ENCODE measurements around the gene NKAIN1.

Gene NKAIN1

DNA sequence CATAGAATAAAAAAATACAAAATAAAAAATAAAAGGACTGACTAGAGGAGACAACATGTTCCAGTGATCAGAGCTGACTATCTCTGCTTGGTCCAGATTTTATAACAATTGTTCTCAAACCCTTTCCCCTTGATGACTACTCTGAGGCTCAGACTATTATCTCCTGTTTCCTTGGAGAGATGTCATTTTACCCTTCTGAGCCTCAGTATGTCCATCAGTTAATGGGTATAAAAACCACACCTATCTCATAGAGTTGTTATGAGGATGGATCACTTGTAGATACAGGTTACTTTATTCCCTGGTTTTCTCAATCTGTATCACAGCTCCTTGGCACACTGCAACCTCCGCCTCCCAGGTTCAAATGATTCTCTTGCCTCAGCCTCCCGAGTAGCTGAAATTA lies 7.0 kb downstream of the NKAIN1 start:
- DNase-seq (ENCODE audit: low spot score): no peak

DNA sequence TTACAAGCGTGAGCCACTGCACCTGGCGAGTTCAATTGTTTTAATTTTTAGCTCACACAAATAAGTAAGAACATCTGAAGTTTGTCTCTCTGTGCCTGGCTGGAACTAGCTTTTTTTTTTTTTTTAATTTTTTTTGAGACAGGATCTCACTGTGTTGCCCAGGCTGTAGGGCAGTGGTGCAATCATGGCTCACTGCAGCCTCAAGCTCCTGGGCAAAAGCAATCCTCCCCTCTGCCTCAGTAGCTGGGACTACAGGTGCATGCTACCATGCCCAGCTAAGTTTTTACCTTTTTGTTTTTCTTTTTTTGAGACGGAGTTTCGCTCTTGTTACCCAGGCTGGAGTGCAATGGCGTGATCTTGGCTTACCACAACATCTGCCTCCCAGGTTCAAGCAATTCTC lies 7.9 kb downstream of the NKAIN1 start:
- no peak for DNase-seq (ENCODE audit: low spot score)

DNA sequence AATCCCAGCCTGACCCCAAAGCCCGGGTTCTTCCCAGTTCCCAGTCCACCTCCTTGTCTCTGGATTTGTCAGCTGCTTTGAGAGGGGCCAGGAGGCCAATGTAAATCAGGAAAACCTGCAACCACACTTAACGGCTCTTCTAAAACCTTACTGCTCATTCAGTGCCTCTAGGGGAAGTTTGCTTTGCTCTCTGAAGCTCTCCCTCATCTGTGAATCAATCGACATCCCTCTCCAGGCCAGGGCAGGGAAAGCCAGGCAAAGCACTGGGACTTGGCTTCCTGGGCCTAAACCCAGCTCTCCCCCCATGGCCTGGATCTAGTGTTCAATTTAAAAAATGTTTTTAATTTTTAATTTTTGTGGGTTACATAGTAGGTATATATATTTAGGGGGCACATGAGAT lies 9.3 kb downstream of the NKAIN1 start:
- no peak for DNase-seq (ENCODE audit: low spot score)

DNA sequence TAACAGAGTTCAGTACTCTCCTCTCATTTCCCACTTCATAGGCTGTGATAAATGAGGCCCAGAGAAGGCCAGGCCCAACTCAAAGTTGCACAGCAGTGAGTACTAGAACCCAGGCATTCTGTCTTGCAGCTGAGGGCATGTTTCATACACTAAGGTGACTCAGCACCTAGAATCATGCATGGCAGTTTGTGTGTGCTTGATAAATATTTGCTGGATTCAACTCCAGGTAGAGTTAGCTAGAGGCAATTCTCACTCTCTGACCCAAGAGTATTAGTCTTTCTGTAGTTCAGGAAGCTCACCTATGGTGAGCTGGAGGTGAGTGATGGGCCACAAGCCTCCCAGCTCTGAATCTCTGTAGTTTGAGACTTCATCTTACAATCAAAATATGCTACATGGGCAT lies 10.7 kb downstream of the NKAIN1 start:
- no peak for DNase-seq (ENCODE audit: low spot score)

DNA sequence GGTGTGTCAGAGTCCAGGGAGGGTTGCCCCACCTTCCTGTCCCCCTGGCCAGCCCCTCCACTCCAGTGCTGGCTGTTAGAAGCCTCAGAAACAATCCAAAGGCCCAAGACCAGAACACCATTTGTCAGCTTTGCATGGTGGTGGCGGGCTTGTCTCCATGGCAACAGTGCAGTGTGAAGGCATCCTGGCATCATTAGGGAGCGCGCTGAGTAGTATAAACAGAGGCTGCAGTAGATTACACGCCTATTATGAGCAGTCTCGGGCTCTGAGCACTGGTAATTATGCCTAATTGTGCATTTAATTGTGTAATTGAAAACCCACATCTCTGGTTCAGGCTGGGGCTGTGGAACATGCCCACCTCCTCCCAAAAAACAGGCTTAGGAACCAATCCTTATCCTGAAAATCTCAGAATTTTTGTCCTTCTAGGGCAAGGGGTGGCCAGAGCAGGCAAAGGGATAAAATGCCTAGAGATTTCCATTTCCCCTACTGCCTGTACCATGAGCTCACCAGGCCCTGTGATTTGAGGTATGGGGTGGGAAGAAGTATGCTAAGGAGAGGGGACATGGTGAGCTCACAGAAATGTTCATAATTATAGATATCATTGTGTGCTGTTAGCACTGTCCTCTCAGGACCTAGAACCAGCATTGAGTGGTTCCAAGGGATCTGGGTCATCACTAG lies 11.7 kb downstream of the NKAIN1 start:
- no peak for DNase-seq (ENCODE audit: low spot score)

DNA sequence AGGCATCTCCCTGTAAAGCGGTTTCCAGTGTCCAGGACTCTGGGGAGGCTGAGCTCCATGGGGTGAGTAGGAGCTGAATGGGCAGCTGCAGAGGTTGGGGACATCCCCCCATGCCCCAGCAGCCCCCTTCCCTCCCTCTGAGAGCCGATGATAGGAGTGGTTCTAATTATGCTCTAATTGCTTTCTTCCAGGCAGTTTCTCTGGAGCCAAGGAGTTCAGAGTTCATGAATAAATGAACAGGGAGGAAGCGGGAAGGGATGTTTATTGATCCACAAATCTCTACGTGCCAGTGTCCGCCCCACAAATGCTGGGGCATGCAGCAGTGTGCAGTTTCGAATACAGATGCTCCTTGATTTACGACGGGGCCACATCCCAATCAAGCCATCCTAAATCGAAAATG lies 15.6 kb downstream of the NKAIN1 start:
- no peak for DNase-seq (ENCODE audit: low spot score)

DNA sequence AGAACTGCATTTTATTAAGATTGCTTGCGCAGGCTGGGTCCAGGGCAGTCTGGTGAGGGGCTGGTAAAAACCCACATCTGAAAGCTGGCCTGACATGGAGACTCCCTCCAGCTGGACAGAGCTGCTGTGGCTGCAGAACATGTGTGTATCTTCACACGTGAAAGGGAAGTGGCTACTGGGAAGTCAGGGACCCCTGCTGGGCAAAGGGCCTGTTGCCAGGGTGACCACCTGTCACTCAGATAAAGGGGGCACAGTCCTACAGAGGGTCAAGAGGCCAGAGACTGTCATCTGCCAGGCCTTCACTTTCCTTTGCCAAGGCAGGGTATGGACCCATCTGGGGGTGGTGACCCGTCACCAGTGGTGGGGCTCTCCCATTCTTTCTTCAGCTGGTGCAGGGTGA lies 17.5 kb downstream of the NKAIN1 start:
- DNase-seq (ENCODE audit: low spot score): no peak

DNA sequence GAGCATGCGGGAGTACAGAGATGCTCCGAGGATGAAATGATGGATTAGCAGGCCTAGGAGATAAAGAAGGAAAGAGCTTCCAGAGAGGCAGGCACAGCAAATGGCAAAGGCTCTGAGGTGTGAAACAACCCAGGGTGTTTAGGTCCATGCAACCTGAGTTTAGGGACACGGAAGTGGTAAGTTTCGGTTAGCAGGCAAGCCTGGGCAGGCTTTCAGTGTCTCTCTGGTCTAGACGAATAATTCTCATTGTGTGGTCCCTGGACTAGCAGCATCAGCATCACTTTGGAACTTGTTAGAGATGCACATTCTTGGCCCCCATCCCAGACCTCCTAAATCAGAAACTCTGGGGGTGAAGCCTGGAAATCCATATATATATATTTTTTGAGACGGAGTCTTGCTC lies 18.6 kb downstream of the NKAIN1 start:
- DNase-seq (ENCODE audit: low spot score): no peak

DNA sequence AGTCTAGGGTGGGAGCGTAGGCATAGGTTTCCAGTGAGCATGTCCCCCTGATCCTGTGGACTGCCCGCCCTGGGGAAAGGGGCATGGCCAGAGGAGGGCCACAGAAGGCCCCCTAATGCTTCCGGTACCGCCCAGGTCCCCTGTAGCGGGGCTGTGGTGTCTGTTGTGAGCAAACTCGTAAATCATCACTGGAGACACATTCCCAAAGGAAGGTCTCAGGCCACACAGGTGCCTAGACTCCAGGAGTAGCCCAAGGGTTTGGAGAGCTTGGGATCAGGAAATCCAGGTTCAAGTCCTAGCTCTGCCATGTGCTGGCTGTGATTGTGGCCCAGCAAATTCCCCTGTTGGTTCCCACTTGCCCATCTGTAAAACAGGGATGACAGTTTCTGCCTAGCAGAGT lies 20.2 kb downstream of the NKAIN1 start:
- DNase-seq (ENCODE audit: low spot score): no peak

DNA sequence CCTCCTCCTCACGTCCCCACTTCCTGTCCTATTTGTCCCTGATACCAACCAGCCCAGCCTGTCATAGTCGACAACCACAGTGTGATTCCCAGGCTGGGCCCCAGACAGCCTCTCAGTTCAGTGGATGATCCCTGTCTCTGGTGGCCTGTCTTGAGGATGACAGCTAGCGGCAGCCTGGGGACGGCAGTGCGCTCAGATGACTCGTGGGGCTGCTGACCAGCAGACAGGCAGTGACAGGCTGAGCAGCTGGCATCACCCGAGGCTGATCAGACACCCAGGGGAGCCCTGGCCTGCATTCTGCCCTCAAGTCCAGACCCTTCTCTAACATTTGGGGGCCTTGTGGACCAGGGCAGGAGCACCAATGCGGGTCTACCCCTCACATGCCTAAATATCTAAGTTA lies 21.0 kb downstream of the NKAIN1 start:
- DNase-seq (ENCODE audit: low spot score): no peak

DNA sequence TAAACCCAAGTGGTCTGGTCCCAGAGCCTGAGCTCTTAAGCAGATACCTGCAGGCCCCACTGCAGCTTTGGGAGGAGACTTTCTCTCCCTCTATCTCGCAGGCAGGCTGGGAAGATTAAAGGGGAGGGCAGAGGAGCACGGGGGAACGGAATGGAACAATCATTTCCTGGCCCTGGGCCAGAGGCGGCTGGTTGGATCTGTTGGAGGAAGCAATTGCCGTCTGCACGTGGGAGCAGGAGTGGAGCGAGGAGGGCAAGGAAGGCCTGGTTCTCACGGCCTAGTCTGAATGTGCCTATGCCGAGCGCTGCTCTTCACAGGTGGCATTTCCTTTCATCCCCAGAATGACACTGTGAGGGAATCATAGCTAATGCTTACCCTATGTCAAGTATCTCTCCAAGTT lies 23.7 kb downstream of the NKAIN1 start:
- no peak for DNase-seq (ENCODE audit: low spot score)

DNA sequence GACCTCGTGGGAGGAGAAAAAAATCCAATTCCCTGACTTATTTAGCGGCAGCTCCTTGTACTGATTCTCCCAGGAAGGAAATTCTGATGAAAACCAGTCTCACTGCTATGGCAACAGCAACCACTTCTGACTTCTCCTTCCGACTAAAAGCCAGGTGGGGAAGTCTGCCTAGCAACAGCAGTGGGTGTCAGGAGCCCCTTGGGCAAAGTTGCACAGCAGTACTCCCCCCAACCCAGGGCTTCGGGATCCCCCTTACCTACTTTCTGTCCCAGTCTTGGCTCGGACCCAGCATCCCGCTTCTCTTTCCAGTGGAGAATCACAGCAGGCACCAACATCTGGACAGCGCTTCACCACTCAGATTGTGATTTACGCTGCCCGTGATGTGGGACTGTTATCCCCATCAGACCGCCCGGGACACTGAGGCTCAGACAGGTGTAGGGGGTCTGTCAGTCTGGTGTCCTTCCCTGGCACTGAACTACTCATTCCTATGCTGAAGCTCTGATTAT lies 24.6 kb downstream of the NKAIN1 start:
- no peak for DNase-seq (ENCODE audit: low spot score)

DNA sequence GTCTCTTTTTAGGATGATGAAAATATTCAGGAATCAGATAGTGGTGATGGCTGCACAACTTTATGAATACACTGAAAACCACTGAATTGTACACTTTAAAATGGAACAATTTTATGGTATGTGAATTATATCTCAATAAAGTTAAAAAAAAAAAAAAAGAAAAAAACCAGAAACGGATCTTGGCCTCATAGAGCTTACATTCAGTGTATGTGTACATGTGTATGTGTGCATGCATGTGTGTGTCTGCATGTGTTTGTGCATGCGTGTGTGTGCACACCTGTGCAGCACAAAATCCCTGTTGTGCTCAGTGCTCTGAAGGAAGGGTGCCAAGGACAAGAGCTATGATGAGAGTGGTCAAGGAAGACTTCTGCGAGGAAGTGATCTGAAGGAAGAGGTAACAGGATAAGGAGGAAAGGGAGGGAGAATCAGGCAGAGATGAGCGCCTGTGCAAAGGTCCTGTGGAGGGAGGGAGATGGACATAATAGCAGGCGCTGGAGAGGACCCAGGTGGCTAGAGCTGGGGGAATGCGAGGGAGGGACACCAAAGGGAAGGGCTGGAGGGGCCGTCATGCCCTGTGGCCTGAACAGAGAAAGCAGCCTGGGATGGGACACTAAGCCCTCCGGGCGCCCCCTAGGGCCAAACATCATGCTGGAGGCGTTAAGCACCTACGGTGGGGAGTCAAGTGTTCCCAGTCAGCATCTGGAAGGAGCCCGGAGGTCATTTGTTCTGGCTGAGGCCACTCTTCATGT lies 25.2 kb downstream of the NKAIN1 start:
- no peak for DNase-seq (ENCODE audit: low spot score)

DNA sequence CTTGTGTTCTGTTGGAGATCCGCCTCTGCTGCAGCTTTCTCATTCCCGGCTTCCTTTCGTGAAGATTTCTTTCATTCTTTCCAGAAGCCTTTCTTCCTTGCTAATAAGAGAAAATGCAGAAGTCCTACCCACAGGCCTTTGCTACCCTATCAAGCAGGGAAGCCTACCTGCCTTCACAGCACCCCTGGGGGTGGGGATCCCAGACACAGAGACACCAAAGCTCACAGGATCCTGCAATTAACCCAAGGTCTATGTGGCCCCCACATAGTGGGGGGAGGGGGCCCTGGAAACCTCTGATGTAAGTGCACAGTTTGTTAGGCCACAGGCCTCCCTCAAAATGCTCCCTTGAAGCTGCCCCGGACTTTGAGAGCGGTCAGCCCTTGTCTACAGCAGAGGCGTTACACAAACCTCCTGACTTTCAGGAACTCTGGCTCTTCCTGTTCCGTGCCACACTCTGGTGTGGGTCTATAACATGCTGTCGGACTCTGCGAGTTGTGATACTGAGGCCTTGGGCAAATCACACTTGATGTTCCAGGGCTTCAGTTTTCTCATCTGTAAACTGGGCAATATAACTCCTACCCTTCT lies 31.2 kb downstream of the NKAIN1 start:
- DNase-seq (ENCODE audit: low spot score): no peak

DNA sequence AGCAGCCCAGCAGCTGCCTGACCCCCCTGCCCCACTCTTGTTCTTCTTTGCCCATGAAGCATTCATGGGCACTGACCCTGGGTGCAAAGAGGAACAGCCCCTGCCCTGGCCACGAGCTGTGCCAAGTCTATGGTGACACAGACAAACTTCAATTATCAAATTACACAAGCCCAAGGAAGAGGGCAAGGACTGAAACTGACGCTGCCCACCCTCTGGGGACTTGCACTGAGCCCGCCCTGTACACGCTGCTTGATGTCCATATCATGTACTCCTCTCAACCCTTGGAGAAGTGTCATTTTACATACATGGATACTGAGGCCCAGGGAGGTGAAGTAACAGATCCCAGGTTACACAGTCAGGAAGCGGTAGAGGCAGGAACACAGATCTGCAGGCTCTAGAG lies 32.1 kb downstream of the NKAIN1 start:
- DNase-seq (ENCODE audit: low spot score): no peak

DNA sequence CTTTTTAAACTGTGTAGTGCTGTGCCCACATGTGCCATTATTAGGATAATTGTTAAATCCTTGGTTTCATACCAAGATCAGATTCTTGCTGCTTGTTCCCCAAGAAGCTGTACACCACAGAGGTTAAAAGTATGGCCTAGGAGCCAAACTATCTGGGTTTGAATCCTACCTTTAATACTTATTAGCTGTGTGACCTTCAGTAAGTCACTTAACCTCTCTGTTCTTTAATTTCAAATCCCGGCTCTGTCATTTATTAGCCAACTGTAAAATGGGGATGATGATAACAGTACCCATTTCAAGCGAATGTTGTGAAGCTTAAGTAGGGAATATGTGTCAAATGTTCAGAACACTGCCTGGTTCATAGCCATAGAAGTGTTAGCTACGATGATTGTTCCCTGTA lies 32.6 kb downstream of the NKAIN1 start:
- DNase-seq (ENCODE audit: low spot score): no peak

DNA sequence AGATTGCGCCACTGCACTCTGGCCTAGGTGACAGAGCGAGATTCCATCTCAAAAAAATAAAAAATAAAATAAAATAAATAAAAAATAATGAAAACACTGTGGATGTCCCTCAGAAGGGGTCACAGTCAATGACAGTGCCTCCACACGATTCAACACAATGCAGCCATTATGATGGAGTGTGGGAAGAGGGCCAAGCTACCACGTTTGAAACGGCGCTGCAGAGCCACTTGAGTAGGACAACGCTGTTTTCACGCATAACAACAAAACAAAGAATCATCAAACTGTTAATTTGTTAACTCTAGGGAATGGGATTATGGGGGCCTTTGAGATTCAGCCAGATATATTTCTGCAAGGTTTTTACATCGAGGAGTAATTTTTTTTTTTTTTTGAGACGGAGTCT lies 36.5 kb downstream of the NKAIN1 start:
- DNase-seq (ENCODE audit: low spot score): no peak

DNA sequence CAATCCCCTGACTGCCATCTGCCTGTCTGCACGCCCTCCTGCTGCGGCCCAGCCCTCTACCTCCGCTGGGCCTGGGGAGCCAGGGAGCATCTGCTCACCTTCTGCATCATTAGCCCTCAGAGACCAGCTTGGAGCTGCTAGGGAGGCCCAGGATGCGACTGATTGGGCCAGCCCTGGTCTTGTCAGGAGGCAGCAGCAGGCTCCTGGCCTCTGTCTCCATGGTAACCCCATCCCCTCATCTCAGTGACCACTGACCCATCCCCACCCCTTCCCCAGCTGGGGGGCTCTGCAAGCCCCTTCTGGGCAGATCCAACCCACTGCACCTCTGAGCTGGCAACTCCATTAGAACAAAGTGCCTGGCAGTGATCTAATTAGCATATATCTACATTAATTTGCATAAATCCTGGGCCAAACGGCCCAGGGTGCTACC lies 37.7 kb downstream of the NKAIN1 start:
- no peak for DNase-seq (ENCODE audit: low spot score)

DNA sequence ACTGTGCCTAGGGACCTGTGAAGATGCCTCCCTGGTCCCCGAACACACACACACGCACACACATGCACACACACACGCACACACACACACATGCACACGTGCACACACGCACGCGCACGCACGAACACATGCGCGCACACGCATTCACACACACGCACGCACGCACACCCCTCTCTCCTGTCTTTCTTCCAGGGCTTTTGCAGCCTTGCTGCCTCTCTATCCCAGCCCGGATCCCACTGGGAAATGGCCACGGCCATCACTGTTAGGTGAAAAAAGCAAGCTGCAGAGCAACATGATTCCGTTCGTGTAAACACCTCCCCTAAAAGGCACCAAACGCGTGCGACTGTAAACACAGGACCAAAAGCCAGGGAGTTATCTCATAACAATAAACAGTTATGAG lies 39.7 kb downstream of the NKAIN1 start:
- no peak for DNase-seq (ENCODE audit: low spot score)

DNA sequence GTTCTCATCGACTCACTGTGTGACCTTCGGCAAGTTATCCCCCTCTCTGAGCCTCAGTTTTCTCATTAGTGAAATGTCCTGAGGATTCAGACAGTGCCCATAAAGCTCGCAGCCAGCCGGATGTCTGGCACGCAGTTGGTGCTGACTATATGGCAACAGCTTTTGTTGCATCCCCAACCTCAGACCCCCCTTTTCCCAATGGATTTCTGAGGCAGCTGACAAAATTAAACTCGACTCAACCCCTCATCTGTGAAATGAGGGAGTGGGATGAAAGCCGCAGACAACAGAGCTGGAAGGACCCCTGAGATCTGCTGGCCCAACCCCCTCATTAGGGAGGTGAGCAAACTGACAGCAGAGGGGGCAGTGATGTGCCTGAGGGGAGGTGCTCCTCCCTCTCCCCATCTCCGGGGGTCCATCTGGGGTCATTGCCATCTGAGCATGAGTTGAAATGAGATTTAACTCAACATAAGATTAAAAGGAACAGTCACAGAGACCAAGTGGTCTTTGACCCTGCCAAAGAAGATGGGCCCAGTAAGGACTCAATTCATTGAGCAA lies 40.4 kb downstream of the NKAIN1 start:
- no peak for DNase-seq (ENCODE audit: low spot score)

DNA sequence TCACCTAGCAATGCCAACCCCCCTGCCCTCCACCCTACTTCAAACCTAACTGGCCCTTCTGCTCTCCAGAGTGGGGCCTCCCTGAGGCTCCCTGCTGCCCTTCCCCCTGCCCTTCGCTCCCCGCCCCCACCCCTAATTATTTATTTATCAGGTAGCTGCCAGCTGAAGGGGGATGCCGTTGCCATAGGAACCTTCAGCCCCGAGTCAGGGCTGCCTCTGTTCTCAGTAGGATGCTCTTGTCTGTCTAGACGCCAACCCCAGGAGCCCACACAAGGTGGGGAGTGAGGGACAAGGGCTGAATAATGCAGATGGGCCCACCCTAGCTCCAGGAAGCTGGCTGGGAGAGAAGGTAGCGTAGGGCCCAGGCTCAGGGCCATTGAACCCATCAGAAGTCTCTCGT lies 41.1 kb downstream of the NKAIN1 start:
- no peak for DNase-seq (ENCODE audit: low spot score)

DNA sequence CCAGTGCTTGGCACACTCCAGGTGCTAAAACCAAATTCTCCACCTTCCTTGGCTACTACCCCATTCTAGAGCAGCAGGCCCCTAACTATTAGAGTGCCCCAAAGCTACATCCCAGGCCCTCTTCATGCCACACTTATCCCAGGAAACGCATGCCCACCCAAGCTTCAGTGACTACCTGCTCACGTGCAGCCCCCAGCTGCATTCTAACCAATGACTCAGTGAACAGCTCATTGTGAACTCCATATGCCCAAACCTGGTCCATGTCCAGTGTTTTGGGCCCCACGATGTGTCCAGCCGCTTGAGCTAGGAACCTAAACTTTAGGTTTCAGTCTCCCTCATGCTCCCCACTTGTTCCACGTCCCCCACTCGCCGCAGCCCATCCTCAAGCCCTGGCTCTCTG lies 41.5 kb downstream of the NKAIN1 start:
- no peak for DNase-seq (ENCODE audit: low spot score)

DNA sequence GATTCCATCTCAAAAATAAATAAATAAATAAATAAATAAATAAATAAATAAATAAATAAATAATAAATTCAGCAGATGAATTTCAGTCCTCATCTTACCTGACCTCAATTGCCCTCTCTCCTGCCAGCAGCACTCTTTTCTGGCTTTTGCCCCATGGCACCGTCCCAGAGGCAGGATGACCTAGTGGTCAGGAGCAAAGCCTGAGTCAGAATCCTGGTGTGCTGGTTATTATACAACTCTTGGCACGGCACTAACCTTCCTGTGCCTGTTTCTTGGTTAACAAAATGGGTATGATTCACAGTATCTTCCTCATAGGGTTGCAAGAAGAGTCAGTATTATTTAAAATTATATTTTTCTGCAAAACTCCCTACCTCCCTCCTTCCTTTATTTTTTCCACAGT lies 43.0 kb downstream of the NKAIN1 start:
- DNase-seq (ENCODE audit: low spot score): no peak

Measured in germinal center (tissue), 1 donor.